ENCODE data around the gene PCDHGB2. TPM values are rescaled to one million over a fixed set of nuclear protein-coding genes. Genes with fewer than 3 reads are reported as not detected.
"Not testable (repeated sequence)": the region's sequence is repeated elsewhere in the genome, so short reads cannot be mapped to it uniquely, and the experiment has no call there.

PCDHGB2 gene
- total RNA-seq (10 to 100 TPM in 1 of 2 donors, 1 to 10 TPM in 1; 6.5 to 11.7 TPM), polyA plus RNA-seq (1 to 10 TPM in 1 of 2 donors, under 1 TPM in 1; 0.38 to 1.1 TPM)
- long read RNA-seq, donor 1, full-length matches to known transcripts: 2 of 2 reads
- long read RNA-seq, donor 1, partial matches to known transcripts: 0 of 2 reads
- long read RNA-seq, donor 1, other reads (novel, unspliced or antisense): 0 of 2 reads
- long read RNA-seq, donor 2, full-length matches to known transcripts: 1 of 1 reads
- long read RNA-seq, donor 2, partial matches to known transcripts: 0 of 1 reads
- long read RNA-seq, donor 2, other reads (novel, unspliced or antisense): 0 of 1 reads

DNA sequence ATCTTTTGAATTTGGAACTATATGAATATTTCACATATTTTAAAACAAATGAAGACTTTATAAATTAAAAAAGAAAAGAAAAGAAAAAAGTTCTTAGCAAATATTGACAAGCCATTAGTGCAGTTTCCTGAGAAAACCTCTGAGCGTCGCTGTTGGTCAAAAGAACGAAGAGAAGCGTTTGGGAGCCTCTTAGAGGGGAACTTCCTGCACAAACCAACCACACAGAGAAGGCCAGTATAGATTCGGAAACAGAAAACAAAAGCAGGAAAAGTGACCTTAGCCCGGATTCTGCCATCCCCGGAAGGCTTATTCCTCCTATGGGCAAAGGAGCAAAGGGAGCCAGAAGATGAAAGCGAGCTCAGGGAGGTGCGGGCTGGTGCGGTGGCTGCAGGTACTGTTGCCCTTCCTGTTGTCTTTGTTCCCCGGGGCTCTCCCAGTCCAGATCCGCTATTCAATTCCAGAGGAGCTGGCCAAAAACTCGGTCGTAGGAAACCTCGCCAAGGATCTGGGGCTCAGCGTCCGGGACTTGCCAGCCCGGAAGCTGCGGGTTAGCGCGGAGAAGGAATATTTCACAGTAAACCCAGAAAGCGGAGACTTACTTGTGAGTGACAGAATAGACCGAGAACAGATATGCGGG lies at the start of gene PCDHGB2:
Gene PCDHGB2 (plus strand): TSS at position 205 of the 637 bp plus-strand sequence. CDS start 142 bp downstream, at position 347.
- ATAC-seq (ENCODE audit: low FRiP score): no peak
- intact Hi-C loops (cut with DNase I): loop anchor here in 1 of 2 donors (10.0 kb wide), 1 partner anchor 125 kb away; no protein-coding TSS in a partner anchor
- Histone ChIP-seq H3K4me3 (ENCODE audit: low read length in 2 of 2) (peak within 1 kb of the TSS in 1 of 2 donors; percentile 19), H3K27me3 (ENCODE audit: control insufficient read depth in 1 of 2, insufficient read depth in 2 of 2, low read length in 1 of 2) (no peaks in the 10 kb centered on the region), H3K36me3 (ENCODE audit: control insufficient read depth in 1 of 2, insufficient read depth in 2 of 2, low read length in 1 of 2) (no peaks in the 10 kb centered on the region), H3K9me3 (ENCODE audit: control insufficient read depth, low read length) (peaks cover 45% of the 10 kb centered on the region), H3K4me1 (ENCODE audit: control insufficient read depth in 1 of 2, insufficient read depth in 2 of 2, low read length in 2 of 2) (no peaks in the 10 kb centered on the region), H3K27ac (ENCODE audit: low read depth in 1 of 2, low read length in 2 of 2) (no peak within 1 kb of the TSS)
- DNase-seq: peak in 1 of 2 donors; percentile 58
- WGBS, 2 donors: 15% methylated on average over 24 of the region's 24 CpGs

DNA sequence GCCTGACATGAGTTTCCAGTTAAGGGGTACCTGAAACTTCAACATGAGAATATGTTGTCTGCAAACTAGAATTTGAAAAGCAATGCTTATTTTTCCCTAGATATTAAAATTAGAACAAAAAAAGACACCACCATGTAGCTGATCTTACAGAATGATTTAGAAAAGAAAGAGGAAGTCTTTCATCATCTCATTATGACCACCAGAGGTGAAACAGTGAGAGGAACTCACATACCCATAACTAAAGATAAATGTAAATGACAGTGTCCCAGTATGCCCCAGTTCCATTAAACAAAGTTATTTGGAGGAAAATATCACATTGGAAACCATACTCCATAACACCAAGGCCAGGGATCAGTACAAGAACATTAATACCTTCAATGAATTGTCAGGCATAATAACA lies 46.1 kb upstream of the PCDHGB2 start:
- no peak overlapping the region for H3K4me3 ChIP-seq (ENCODE audit: low read length in 2 of 2)
- H3K36me3 ChIP-seq (ENCODE audit: control insufficient read depth in 1 of 2, insufficient read depth in 2 of 2, low read length in 1 of 2): peaks cover 0 to 8% of the 10 kb centered on the region in 2 donors
- no peak for ATAC-seq (ENCODE audit: low FRiP score)
- intact Hi-C loops (cut with DNase I): no loop called here
- no peak for DNase-seq
- H3K27ac ChIP-seq (ENCODE audit: low read depth in 1 of 2, low read length in 2 of 2): no peak overlapping the region
- peaks cover 11% of the 10 kb centered on the region for H3K9me3 ChIP-seq (ENCODE audit: control insufficient read depth, low read length)
- no peaks in the 10 kb centered on the region for H3K4me1 ChIP-seq (ENCODE audit: control insufficient read depth in 1 of 2, insufficient read depth in 2 of 2, low read length in 2 of 2)
- no peaks in the 10 kb centered on the region for H3K27me3 ChIP-seq (ENCODE audit: control insufficient read depth in 1 of 2, insufficient read depth in 2 of 2, low read length in 1 of 2)

DNA sequence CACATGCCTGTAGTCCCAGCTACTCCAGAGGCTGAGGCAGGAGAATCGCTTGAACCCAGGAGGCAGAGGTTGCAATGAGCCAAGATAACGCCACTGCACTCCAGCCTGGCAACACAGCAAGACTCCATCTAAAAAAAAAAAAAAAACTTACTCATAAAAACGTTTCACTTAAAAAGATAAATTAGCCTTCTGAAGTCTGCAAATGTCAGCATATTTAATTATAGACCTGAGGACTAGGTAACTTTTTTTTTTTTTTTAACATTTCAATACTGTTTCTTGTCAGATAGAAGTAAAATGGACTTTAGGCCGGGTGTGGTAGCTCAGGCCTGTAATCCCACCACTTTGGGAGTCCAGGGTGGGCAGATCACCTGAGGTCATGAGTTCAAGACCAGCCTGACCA lies 42.8 kb upstream of the PCDHGB2 start:
- Histone ChIP-seq H3K9me3 (ENCODE audit: control insufficient read depth, low read length) (peaks cover 13% of the 10 kb centered on the region), H3K36me3 (ENCODE audit: control insufficient read depth in 1 of 2, insufficient read depth in 2 of 2, low read length in 1 of 2) (peaks cover 1 to 13% of the 10 kb centered on the region in 2 donors)
- intact Hi-C loops (cut with DNase I); H3K4me1 ChIP-seq (ENCODE audit: control insufficient read depth in 1 of 2, insufficient read depth in 2 of 2, low read length in 2 of 2); ATAC-seq (ENCODE audit: low FRiP score); H3K27me3 ChIP-seq (ENCODE audit: control insufficient read depth in 1 of 2, insufficient read depth in 2 of 2, low read length in 1 of 2); H3K27ac ChIP-seq (ENCODE audit: low read depth in 1 of 2, low read length in 2 of 2); H3K4me3 ChIP-seq (ENCODE audit: low read length in 2 of 2); DNase-seq: not testable (repeated sequence)
- 84 to 87% methylated on average over 4 of the region's 4 CpGs for WGBS, 2 donors

DNA sequence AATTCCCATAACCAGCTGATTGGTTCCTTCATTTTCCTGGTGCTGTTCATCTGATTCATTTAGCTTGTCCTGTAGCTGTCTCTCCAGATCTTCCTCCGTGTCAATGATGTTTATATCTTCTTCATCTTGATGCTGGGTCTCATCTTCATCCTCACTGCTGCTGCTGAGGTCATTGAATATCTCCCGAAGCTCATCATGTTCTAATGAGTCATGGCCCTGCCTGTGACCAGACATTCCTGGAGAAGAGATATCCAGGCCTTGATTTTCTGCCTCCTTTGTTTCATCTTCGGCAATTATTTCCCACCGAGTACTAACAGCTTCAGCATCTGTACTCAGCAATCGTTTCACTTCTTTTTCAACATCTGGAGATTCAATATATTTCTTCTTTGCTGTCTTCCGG lies 40.6 kb upstream of the PCDHGB2 start:
- no peak for DNase-seq
- Histone ChIP-seq H3K9me3 (ENCODE audit: control insufficient read depth, low read length) (peaks cover 8% of the 10 kb centered on the region), H3K27ac (ENCODE audit: low read depth in 1 of 2, low read length in 2 of 2) (no peak overlapping the region), H3K4me1 (ENCODE audit: control insufficient read depth in 1 of 2, insufficient read depth in 2 of 2, low read length in 2 of 2) (peaks cover 0 to 2% of the 10 kb centered on the region in 2 donors), H3K36me3 (ENCODE audit: control insufficient read depth in 1 of 2, insufficient read depth in 2 of 2, low read length in 1 of 2) (peaks cover 1 to 13% of the 10 kb centered on the region in 2 donors), H3K27me3 (ENCODE audit: control insufficient read depth in 1 of 2, insufficient read depth in 2 of 2, low read length in 1 of 2) (no peaks in the 10 kb centered on the region), H3K4me3 (ENCODE audit: low read length in 2 of 2) (no peak overlapping the region)
- 96% methylated on average over 6 of the region's 6 CpGs for WGBS, 2 donors
- ATAC-seq (ENCODE audit: low FRiP score): no peak
- intact Hi-C loops (cut with DNase I): no loop called here

DNA sequence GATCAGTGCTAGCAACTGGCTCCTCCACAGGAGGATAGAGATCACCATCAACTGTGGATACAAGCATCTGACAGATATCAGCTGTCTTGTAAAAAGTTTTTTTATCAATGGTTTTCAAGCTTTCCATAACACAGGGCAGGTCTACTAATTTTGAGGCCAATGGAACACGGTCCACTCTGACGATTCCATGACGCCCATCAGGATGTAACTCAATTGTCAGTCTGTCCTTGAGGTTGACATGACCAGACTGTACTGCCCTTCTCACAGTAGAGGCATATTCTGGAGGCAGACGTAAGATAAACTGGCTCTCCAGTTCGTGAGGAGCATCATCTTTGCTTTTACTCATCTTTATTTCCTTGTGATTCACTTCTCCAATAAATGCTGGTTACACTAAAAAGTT lies 40.1 kb upstream of the PCDHGB2 start:
- ATAC-seq (ENCODE audit: low FRiP score) (no peak), DNase-seq (no peak)
- intact Hi-C loops (cut with DNase I): loop anchor here (2.0 to 10.0 kb wide), 3 partner anchors 75 to 243 kb away; partner anchors contain the start of gene PCDHB15 (in 1 of the 2)
- H3K9me3 ChIP-seq (ENCODE audit: control insufficient read depth, low read length): peaks cover 8% of the 10 kb centered on the region
- H3K27me3 ChIP-seq (ENCODE audit: control insufficient read depth in 1 of 2, insufficient read depth in 2 of 2, low read length in 1 of 2): no peaks in the 10 kb centered on the region
- 68 to 69% methylated on average over 5 of the region's 5 CpGs for WGBS, 2 donors
- peak overlapping the region; percentile 59 to 87 for H3K4me3 ChIP-seq (ENCODE audit: low read length in 2 of 2)
- no peak overlapping the region for H3K27ac ChIP-seq (ENCODE audit: low read depth in 1 of 2, low read length in 2 of 2)
- peaks cover 0 to 2% of the 10 kb centered on the region in 2 donors for H3K4me1 ChIP-seq (ENCODE audit: control insufficient read depth in 1 of 2, insufficient read depth in 2 of 2, low read length in 2 of 2)
- peaks cover 1 to 13% of the 10 kb centered on the region in 2 donors for H3K36me3 ChIP-seq (ENCODE audit: control insufficient read depth in 1 of 2, insufficient read depth in 2 of 2, low read length in 1 of 2)

DNA sequence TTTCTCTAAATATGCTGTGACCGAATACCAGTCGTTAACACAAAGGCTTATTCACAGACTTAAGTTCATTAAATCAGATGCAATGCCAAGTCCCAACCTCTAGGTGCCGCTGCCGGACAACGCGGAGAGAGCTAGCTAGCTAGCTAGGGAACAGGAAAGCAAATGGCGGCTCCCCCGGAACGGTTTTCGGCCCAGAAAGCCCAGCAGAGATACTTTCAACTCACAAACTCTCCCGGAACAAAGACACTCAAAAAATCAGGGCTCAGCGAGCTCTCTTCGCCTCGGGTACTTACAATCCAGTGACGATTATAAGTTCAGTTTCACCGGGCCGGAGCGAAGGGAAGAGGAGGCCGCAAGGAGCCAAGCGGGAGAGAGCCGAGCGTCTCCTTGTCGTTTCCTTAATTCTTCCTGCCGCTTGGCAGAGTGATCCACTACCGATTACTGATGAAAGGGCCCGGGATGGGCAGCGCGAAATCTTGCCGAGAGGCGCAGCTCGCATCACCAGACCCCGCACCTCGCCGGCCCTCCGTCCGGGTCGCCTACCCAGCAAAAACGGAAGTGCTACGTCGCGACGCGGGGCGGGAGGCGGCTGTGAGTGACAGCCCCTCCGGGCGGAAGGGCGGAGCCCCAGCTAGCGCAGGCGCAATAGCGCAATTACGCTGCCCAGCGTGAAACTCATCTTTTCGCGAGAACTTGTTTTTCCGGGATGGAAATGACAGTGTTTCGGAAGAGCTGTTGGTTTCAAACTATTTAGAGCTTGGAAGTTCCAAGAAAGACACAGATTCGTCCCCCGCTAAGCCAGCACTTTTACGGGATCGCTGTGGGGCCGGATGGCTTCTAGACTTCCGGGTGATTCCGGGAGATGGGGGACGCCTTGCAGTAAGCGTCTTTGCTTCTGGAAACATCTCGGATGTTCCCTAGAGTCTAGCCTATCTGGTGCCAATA lies 39.3 kb upstream of the PCDHGB2 start, which contains the start of gene TAF7:
Gene TAF7 (minus strand): TSS at position 560 of the 945 bp plus-strand sequence. CDS start 740 bp downstream, outside the sequence.
- Histone ChIP-seq H3K9me3 (ENCODE audit: control insufficient read depth, low read length) (peaks cover 8% of the 10 kb centered on the region), H3K27ac (ENCODE audit: low read depth in 1 of 2, low read length in 2 of 2) (peak within 1 kb of the TSS; percentile 20 to 78), H3K27me3 (ENCODE audit: control insufficient read depth in 1 of 2, insufficient read depth in 2 of 2, low read length in 1 of 2) (no peaks in the 10 kb centered on the region), H3K36me3 (ENCODE audit: control insufficient read depth in 1 of 2, insufficient read depth in 2 of 2, low read length in 1 of 2) (peaks cover 1 to 11% of the 10 kb centered on the region in 2 donors), H3K4me3 (ENCODE audit: low read length in 2 of 2) (peak within 1 kb of the TSS; percentile 66 to 87), H3K4me1 (ENCODE audit: control insufficient read depth in 1 of 2, insufficient read depth in 2 of 2, low read length in 2 of 2) (peaks cover 0 to 2% of the 10 kb centered on the region in 2 donors)
- DNase-seq (peak; percentile 94 to 97), ATAC-seq (ENCODE audit: low FRiP score) (peak; percentile 99)
- intact Hi-C loops (cut with DNase I): loop anchor here (2.0 to 10.0 kb wide), 3 partner anchors 76 to 242 kb away; partner anchors contain the start of gene PCDHB15 (in 1 of the 2)
- WGBS, 2 donors: 1% methylated on average over 67 of the region's 67 CpGs

DNA sequence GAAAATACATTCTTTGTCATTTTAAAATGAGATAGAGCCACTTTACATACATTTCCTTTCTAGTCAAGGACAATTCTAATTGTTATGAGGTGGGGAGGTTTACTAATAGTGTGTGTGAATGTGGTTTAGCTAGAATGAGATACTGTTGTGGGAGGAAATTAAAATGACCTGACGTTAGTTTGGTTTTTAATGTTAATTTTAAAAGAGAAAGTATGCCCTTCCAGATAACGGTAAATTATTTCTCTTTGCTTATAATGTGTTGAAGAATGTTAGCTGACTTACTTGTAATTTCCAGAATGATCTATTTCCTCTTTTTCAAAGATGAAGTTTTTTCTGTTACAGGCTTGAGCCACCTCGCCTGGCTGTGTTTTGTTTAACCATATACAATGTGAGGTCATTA lies 37.5 kb upstream of the PCDHGB2 start:
- H3K27me3 ChIP-seq (ENCODE audit: control insufficient read depth in 1 of 2, insufficient read depth in 2 of 2, low read length in 1 of 2): no peaks in the 10 kb centered on the region
- no peak overlapping the region for H3K4me3 ChIP-seq (ENCODE audit: low read length in 2 of 2)
- H3K36me3 ChIP-seq (ENCODE audit: control insufficient read depth in 1 of 2, insufficient read depth in 2 of 2, low read length in 1 of 2): peaks cover 1 to 5% of the 10 kb centered on the region in 2 donors
- peaks cover 8% of the 10 kb centered on the region for H3K9me3 ChIP-seq (ENCODE audit: control insufficient read depth, low read length)
- peaks cover 0 to 2% of the 10 kb centered on the region in 2 donors for H3K4me1 ChIP-seq (ENCODE audit: control insufficient read depth in 1 of 2, insufficient read depth in 2 of 2, low read length in 2 of 2)
- no peak for DNase-seq
- no peak overlapping the region for H3K27ac ChIP-seq (ENCODE audit: low read depth in 1 of 2, low read length in 2 of 2)
- WGBS, 2 donors: 85 to 91% methylated on average over 3 of the region's 3 CpGs
- ATAC-seq (ENCODE audit: low FRiP score): no peak
- intact Hi-C loops (cut with DNase I): loop anchor here (5.0 to 10.0 kb wide), 2 partner anchors 77 to 240 kb away; partner anchors contain the start of gene PCDHB15 (in 1 of the 2)

Measured in aorta (tissue), 5 donors.